ENCODE data around the gene TNKS1BP1.

DNA sequence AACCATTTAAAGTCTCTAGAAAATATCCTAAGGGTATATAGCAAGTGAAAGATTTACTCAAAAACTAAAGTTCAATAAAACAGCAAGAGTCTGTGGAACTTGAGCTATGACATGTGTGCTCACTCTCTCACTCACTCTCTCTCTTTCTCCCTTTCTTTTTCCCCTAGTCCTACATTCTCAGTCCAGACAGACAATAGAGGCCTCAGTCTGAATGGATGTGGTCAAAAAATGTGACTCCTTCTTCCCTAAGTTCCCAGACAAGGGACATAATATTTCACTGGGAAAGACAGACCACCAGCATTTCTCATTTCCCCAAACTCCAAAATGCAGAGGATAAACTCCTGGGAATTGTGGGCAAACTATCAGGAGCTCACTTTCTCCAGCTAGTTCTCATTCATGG, 70.1 kb downstream of the TNKS1BP1 start:
- no peak for TF ChIP-seq CTCF (IDR thresholded peaks at IDR 0.05)
- TF ChIP-seq EZH2phosphoT487 (IDR thresholded peaks at IDR 0.05) = no peak
